ENCODE measurements around the gene RDX. TPM values are rescaled to one million over a fixed set of nuclear protein-coding genes. Genes with fewer than 3 reads are reported as not detected.
A peak's percentile ranks its signal among the peaks of the same experiment; 100 is the strongest.

The RDX gene
- total and polyA plus RNA-seq, 2 experiments from 2014 or later: 45.2 to 226 TPM

DNA sequence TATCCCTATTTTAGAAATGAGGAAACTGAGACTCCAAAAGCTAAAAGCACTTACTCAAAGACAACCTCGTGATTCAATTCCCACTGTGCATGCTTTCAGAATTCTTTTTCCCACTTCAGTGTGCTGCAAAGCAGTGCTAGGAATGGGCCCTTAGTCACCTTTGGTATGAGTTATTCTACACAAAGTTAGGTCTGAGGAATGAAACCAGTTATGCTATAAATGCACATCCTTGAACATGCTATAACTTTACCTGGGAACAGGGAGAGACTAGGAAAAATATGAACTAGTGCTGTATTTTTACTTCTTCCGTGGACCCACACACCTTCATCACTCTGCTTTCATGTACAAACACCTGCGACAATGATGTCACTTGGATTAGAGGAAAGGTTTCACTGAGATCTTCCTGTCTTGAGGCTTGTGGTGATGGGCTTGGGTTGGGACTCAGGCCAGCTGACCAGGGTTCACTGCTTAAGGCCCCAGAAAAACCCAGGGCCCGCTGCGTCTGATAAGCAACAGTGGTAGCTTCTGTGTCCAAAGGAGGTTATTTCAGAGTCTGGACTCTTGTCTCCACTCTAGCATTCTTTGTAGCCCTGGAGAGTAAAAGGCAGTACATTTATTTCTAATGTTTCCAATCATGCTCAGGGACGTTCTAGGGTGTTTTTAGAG is 121.6 kb downstream of the RDX start:
- Histone ChIP-seq H4K20me1 (replicated peaks; ENCODE audit: insufficient read depth) (no peaks in the 10 kb centered on the region), H3K4me1 (ENCODE audit: insufficient read depth) (peaks cover 40% of the 10 kb centered on the region), H3K27me3 (ENCODE audit: insufficient read depth) (peaks cover 10% of the 10 kb centered on the region), H3K79me2 (replicated peaks; ENCODE audit: insufficient read depth) (no peaks in the 10 kb centered on the region), H3K4me2 (peak overlapping the region; percentile 61), H3K9me2 (ENCODE audit: insufficient read depth) (peaks cover 5% of the 10 kb centered on the region; the same call in 1 of the 2 replicates), H3K36me3 (ENCODE audit: insufficient read depth) (no peaks in the 10 kb centered on the region), H3K4me3 (peak overlapping the region; percentile 30), H3K27ac (ENCODE audit: low read depth) (0 out of 2 replicates have a peak overlapping the region, but pooled peaks have one; percentile 24), H3F3A (replicated peaks; ENCODE audit: low read depth) (peaks cover 5% of the 10 kb centered on the region; the same call in 1 of the 2 replicates), H2AFZ (no peak overlapping the region)
- no peak for ATAC-seq
- Mint-ChIP-seq H3K27ac (no peak overlapping the region; the same call in 1 of the 2 replicates), H3K4me1 (peaks cover 46% of the 10 kb centered on the region), H3K27me3 (ENCODE audit: insufficient read depth, low read depth, poor library complexity) (peaks cover 4% of the 10 kb centered on the region), H3K36me3 (ENCODE audit: low read depth) (no peaks in the 10 kb centered on the region), H3K9me3 (no peaks in the 10 kb centered on the region), H3K4me3 (peak overlapping the region; percentile 55)
- DNase-seq (ENCODE audit: low spot score): no peak
- TF ChIP-seq ZNF114 (CRISPR knock-in tag; IDR thresholded peaks at IDR 0.05) (no peak), JUNB (IDR thresholded peaks at IDR 0.05; ENCODE audit: unreplicated experiment) (no peak), POLR2AphosphoS5 (IDR thresholded peaks at IDR 0.05; ENCODE audit: low read depth) (no peak), EZH2 (IDR thresholded peaks at IDR 0.05; ENCODE audit: low read depth, unreplicated experiment) (no peak), ZNF331 (CRISPR knock-in tag; IDR thresholded peaks at IDR 0.05; ENCODE audit: low read depth) (no peak), EZH2phosphoT487 (IDR thresholded peaks at IDR 0.05; ENCODE audit: unreplicated experiment) (no peak), CREB1 (CRISPR knock-in tag; IDR thresholded peaks at IDR 0.05; ENCODE audit: low read depth) (no peak)
- TF ChIP-seq, protein P1, sequence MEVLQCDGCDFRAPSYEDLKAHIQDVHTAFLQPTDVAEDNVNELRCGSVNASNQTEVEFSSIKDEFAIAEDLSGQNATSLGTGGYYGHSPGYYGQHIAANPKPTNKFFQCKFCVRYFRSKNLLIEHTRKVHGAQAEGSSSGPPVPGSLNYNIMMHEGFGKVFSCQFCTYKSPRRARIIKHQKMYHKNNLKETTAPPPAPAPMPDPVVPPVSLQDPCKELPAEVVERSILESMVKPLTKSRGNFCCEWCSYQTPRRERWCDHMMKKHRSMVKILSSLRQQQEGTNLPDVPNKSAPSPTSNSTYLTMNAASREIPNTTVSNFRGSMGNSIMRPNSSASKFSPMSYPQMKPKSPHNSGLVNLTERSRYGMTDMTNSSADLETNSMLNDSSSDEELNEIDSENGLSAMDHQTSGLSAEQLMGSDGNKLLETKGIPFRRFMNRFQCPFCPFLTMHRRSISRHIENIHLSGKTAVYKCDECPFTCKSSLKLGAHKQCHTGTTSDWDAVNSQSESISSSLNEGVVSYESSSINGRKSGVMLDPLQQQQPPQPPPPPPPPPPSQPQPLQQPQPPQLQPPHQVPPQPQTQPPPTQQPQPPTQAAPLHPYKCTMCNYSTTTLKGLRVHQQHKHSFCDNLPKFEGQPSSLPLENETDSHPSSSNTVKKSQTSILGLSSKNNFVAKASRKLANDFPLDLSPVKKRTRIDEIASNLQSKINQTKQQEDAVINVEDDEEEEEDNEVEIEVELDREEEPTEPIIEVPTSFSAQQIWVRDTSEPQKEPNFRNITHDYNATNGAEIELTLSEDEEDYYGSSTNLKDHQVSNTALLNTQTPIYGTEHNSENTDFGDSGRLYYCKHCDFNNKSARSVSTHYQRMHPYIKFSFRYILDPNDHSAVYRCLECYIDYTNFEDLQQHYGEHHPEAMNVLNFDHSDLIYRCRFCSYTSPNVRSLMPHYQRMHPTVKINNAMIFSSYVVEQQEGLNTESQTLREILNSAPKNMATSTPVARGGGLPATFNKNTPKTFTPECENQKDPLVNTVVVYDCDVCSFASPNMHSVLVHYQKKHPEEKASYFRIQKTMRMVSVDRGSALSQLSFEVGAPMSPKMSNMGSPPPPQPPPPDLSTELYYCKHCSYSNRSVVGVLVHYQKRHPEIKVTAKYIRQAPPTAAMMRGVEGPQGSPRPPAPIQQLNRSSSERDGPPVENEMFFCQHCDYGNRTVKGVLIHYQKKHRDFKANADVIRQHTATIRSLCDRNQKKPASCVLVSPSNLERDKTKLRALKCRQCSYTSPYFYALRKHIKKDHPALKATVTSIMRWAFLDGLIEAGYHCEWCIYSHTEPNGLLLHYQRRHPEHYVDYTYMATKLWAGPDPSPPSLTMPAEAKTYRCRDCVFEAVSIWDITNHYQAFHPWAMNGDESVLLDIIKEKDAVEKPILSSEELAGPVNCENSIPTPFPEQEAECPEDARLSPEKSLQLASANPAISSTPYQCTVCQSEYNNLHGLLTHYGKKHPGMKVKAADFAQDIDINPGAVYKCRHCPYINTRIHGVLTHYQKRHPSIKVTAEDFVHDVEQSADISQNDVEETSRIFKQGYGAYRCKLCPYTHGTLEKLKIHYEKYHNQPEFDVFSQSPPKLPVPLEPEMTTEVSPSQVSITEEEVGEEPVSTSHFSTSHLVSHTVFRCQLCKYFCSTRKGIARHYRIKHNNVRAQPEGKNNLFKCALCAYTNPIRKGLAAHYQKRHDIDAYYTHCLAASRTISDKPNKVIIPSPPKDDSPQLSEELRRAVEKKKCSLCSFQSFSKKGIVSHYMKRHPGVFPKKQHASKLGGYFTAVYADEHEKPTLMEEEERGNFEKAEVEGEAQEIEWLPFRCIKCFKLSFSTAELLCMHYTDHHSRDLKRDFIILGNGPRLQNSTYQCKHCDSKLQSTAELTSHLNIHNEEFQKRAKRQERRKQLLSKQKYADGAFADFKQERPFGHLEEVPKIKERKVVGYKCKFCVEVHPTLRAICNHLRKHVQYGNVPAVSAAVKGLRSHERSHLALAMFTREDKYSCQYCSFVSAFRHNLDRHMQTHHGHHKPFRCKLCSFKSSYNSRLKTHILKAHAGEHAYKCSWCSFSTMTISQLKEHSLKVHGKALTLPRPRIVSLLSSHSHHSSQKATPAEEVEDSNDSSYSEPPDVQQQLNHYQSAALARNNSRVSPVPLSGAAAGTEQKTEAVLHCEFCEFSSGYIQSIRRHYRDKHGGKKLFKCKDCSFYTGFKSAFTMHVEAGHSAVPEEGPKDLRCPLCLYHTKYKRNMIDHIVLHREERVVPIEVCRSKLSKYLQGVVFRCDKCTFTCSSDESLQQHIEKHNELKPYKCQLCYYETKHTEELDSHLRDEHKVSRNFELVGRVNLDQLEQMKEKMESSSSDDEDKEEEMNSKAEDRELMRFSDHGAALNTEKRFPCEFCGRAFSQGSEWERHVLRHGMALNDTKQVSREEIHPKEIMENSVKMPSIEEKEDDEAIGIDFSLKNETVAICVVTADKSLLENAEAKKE (CRISPR knock-in tag; IDR thresholded peaks at IDR 0.05): no peak
- TF ChIP-seq, protein P2, sequence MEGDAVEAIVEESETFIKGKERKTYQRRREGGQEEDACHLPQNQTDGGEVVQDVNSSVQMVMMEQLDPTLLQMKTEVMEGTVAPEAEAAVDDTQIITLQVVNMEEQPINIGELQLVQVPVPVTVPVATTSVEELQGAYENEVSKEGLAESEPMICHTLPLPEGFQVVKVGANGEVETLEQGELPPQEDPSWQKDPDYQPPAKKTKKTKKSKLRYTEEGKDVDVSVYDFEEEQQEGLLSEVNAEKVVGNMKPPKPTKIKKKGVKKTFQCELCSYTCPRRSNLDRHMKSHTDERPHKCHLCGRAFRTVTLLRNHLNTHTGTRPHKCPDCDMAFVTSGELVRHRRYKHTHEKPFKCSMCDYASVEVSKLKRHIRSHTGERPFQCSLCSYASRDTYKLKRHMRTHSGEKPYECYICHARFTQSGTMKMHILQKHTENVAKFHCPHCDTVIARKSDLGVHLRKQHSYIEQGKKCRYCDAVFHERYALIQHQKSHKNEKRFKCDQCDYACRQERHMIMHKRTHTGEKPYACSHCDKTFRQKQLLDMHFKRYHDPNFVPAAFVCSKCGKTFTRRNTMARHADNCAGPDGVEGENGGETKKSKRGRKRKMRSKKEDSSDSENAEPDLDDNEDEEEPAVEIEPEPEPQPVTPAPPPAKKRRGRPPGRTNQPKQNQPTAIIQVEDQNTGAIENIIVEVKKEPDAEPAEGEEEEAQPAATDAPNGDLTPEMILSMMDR (conservative IDR thresholded peaks at IDR 0.05; ENCODE audit: low read depth in 2 of 2): no peak
- TF ChIP-seq, protein P3, sequence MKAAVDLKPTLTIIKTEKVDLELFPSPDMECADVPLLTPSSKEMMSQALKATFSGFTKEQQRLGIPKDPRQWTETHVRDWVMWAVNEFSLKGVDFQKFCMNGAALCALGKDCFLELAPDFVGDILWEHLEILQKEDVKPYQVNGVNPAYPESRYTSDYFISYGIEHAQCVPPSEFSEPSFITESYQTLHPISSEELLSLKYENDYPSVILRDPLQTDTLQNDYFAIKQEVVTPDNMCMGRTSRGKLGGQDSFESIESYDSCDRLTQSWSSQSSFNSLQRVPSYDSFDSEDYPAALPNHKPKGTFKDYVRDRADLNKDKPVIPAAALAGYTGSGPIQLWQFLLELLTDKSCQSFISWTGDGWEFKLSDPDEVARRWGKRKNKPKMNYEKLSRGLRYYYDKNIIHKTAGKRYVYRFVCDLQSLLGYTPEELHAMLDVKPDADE (IDR thresholded peaks at IDR 0.05): no peak

All from GM23338 (cell line).